K562 (cell line): Measurements from ENCODE around the gene MYL9. TPM values are rescaled to one million over a fixed set of nuclear protein-coding genes. Genes with fewer than 3 reads are reported as not detected.
A peak's percentile ranks its signal among the peaks of the same experiment; 100 is the strongest.

Experiments used
- BRCA1 ChIP-seq, 2 experiments: fragments of 450-650 bp in 1 of 2; sonication (generic) in 1 of 2; formaldehyde crosslinking in 1 of 2; IDR thresholded peaks; 2 replicates each; pipeline versions ENCODE4 v1.5.0 to v1.6.1; 2017 to 2020; ENCODE audit warnings: mild to moderate bottlenecking in 1 of 2, missing genetic modification reagents in 1 of 2
- BRF2 ChIP-seq: IDR thresholded peaks from 3 replicates; pipeline ENCODE4 v1.6.1; 2011; ENCODE audit warnings: borderline replicate concordance, mild to moderate bottlenecking; ENCODE audit not compliant: insufficient read length, insufficient read depth
- C11orf30 ChIP-seq: fragments of 450-650 bp; IDR thresholded peaks from 2 replicates; pipeline ENCODE4 v1.6.1; 2016; ENCODE audit warnings: low read depth, mild to moderate bottlenecking
- CBFB ChIP-seq: sonication (generic); formaldehyde crosslinking; IDR thresholded peaks from 2 replicates; pipeline ENCODE4 v1.4.0; 2020; ENCODE audit warnings: mild to moderate bottlenecking, missing genetic modification reagents
- CUX1 ChIP-seq: fragments of 200-800 bp; sonication (Bioruptor generic); IDR thresholded peaks from 2 replicates; pipeline ENCODE4 v1.6.1; 2016; ENCODE audit warnings: missing genetic modification characterization, missing compliant biosample characterization
- FOXM1 ChIP-seq, 2 experiments: fragments of 450-650 bp in 1 of 2; sonication (generic) in 1 of 2; formaldehyde crosslinking in 1 of 2; IDR thresholded peaks; 2 replicates each; pipeline versions ENCODE4 v1.6.1 to v1.9.0; 2017 to 2022; ENCODE audit warnings: low read depth in 2 of 2, mild to moderate bottlenecking in 2 of 2, missing genetic modification reagents in 1 of 2, moderate library complexity in 1 of 2
- L3MBTL2 ChIP-seq: fragments of 450-650 bp; IDR thresholded peaks from 2 replicates; pipeline ENCODE4 v1.6.1; 2016; ENCODE audit warnings: mild to moderate bottlenecking, moderate library complexity
- NCOA2 ChIP-seq, 2 experiments: fragments of 450-650 bp; IDR thresholded peaks; 2 replicates each; pipeline ENCODE4 v1.6.1; 2018; ENCODE audit warnings: mild to moderate bottlenecking in 2 of 2, moderate library complexity in 1 of 2; ENCODE audit not compliant: partially characterized antibody in 2 of 2
- NR2C1 ChIP-seq, 2 experiments: fragments of 450-650 bp; IDR thresholded peaks; 2 replicates each; pipeline ENCODE4 v1.6.1; 2017; ENCODE audit warnings: mild to moderate bottlenecking in 2 of 2, antibody characterized with exemption in 1 of 2, inconsistent platforms in 1 of 2, missing compliant biosample characterization in 1 of 2, missing genetic modification characterization in 1 of 2
- SOX6 ChIP-seq: fragments of 450-650 bp; IDR thresholded peaks from 2 replicates; pipeline ENCODE4 v1.6.1; 2014; ENCODE audit warnings: mild to moderate bottlenecking
- SP1 ChIP-seq: sonication (generic); formaldehyde crosslinking; IDR thresholded peaks from 2 replicates; pipeline ENCODE4 v1.8.1; 2022; ENCODE audit warnings: mild to moderate bottlenecking, missing genetic modification reagents
- ZBTB2 ChIP-seq: fragments of 450-650 bp; IDR thresholded peaks from 2 replicates; pipeline ENCODE4 v1.6.1; 2016; ENCODE audit warnings: antibody characterized with exemption
- polyA plus RNA-seq, 8 experiments: library from polyadenylated mRNA; depleted of rRNA in 4 of 8; stranded (reverse) in 5 of 8; unstranded in 3 of 8; fragments of >200 nt; fragmentation: Nextera tagmentation in 2 of 8; fragmentation: Illumina TruSeq in 1 of 8; extraction: Ambion mirVana in 2 of 8; extraction: Trizol in 1 of 8; gene quantifications; 2 replicates each; pipeline versions ENCODE4 v1.2.1 to v1.2.3, GENCODE V29; 2011 to 2014; ENCODE audit warnings: inconsistent platforms in 1 of 8, missing spikeins in 1 of 8
- total RNA-seq, 7 experiments: library from RNA; depleted of rRNA in 6 of 7; stranded (reverse); fragments of >200 nt in 6 of 7; fragmentation: Illumina TruSeq in 2 of 7; extraction: Trizol in 2 of 7; gene quantifications; 2 replicates each; pipeline versions ENCODE4 v1.2.1 to v1.2.3, GENCODE V29; 2011 to 2021; ENCODE audit warnings: low replicate concordance in 1 of 7
- TF ChIP-seq, protein P1 (sequence below): fragments of 200-800 bp; sonication (Bioruptor generic); IDR thresholded peaks from 2 replicates; pipeline ENCODE4 v1.6.1; 2017; ENCODE audit warnings: missing genetic modification characterization, missing compliant biosample characterization
- TF ChIP-seq, protein P2 (sequence below): fragments of 250-450 bp; sonication (Bioruptor Pico); IDR thresholded peaks from 2 replicates; pipeline ENCODE4 v1.4.0; 2020; ENCODE audit warnings: borderline replicate concordance

The MYL9 gene
- total and polyA plus RNA-seq, 9 of the 15 experiments (the other 6 are each of a cell fraction or from before 2014, with no cell fraction given), result 0.11 to 3.2 (median 0.81) TPM; not detected in 1

- TF ChIP-seq NR2C1 (IDR thresholded peaks at IDR 0.05) (no peak), NR2C1 (tag; IDR thresholded peaks at IDR 0.05) (0 out of 2 replicates have a peak, but pooled peaks have one; percentile 31), BRF2 (no peak), SOX6 (no peak), FOXM1 (IDR thresholded peaks at IDR 0.05; ENCODE audit: low read depth) (no peak), FOXM1 (CRISPR knock-in tag; IDR thresholded peaks at IDR 0.05; ENCODE audit: low read depth) (0 out of 2 replicates have a peak, but pooled peaks have one; percentile 72), L3MBTL2 (peak; percentile 76), SP1 (CRISPR knock-in tag) (0 out of 2 replicates have a peak, but pooled peaks have one; percentile 35), CUX1 (0 out of 2 replicates have a peak, but pooled peaks have one; percentile 24), ZBTB2 (0 out of 2 replicates have a peak, but pooled peaks have one; percentile 15), BRCA1 (IDR thresholded peaks at IDR 0.05) (no peak), BRCA1 (CRISPR knock-in tag; IDR thresholded peaks at IDR 0.05) (peak; percentile 62; the same call in 1 of the 2 replicates), C11orf30 (no peak), CBFB (CRISPR knock-in tag) (peak; percentile 57; the same call in 1 of the 2 replicates), NCOA2 (IDR thresholded peaks at IDR 0.05; ENCODE audit: partially characterized antibody in 2 of 2) (no peak)
- TF ChIP-seq, protein P1, sequence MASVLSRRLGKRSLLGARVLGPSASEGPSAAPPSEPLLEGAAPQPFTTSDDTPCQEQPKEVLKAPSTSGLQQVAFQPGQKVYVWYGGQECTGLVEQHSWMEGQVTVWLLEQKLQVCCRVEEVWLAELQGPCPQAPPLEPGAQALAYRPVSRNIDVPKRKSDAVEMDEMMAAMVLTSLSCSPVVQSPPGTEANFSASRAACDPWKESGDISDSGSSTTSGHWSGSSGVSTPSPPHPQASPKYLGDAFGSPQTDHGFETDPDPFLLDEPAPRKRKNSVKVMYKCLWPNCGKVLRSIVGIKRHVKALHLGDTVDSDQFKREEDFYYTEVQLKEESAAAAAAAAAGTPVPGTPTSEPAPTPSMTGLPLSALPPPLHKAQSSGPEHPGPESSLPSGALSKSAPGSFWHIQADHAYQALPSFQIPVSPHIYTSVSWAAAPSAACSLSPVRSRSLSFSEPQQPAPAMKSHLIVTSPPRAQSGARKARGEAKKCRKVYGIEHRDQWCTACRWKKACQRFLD (CRISPR knock-in tag), result peak; percentile 69
- TF ChIP-seq, protein P2, sequence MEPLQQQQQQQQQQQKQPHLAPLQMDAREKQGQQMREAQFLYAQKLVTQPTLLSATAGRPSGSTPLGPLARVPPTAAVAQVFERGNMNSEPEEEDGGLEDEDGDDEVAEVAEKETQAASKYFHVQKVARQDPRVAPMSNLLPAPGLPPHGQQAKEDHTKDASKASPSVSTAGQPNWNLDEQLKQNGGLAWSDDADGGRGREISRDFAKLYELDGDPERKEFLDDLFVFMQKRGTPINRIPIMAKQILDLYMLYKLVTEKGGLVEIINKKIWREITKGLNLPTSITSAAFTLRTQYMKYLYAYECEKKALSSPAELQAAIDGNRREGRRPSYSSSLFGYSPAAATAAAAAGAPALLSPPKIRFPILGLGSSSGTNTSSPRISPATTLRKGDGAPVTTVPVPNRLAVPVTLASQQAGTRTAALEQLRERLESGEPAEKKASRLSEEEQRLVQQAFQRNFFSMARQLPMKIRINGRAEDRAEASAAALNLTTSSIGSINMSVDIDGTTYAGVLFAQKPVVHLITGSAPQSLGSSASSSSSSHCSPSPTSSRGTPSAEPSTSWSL (CRISPR knock-in tag), result no peak
Observed at GRCh38 chr20:36572701-36573102, 31.4 kb downstream of the MYL9 start (continued).
